Astrocyte of the cerebellum (primary cell): Measurements from ENCODE around the gene DNMT3A.

Experiments
- DNase-seq: peaks from one replicate; pipeline ENCODE4 v3.0.0-alpha.2; 2011; ENCODE audit warnings: low read depth
- H3K4me3 ChIP-seq: 2 replicates; pipeline ENCODE4 v1.5.1; 2011; ENCODE audit warnings: mild to moderate bottlenecking, low read depth, low read length, moderate library complexity
- in situ Hi-C: cut with HindIII; loops from 2 replicates; pipeline ENCODE4 v1.10.0; 2017; ENCODE audit warnings: low sequenced_read_pairs
- TF ChIP-seq, protein P1 (sequence below): IDR thresholded peaks from 2 replicates; pipeline ENCODE4 v1.5.1; 2012; ENCODE audit warnings: low read length, low read depth, moderate library complexity, mild to moderate bottlenecking; ENCODE audit errors: missing control alignments

The DNMT3A gene

DNA sequence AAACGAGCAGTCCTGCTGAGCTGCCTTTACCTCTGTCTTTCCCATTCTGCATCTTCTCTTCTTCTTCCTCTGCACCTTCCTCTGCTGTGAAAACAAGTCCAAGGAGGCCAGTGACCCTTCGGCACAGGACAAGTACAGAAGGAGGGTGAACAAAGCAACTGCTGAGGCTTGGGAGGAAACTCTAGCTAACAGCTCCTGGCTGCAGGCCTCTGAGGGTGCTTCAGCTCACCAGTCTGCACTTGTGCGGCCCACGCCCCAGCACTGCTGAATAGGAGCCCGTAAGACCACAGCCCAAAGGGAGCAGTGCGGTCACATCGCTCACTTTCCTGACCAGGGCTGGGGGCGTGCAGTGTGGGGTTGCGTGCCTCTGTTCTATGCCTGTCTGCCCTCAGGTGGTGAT is 42.1 kb upstream of the DNMT3A start:
- TF ChIP-seq, protein P1, sequence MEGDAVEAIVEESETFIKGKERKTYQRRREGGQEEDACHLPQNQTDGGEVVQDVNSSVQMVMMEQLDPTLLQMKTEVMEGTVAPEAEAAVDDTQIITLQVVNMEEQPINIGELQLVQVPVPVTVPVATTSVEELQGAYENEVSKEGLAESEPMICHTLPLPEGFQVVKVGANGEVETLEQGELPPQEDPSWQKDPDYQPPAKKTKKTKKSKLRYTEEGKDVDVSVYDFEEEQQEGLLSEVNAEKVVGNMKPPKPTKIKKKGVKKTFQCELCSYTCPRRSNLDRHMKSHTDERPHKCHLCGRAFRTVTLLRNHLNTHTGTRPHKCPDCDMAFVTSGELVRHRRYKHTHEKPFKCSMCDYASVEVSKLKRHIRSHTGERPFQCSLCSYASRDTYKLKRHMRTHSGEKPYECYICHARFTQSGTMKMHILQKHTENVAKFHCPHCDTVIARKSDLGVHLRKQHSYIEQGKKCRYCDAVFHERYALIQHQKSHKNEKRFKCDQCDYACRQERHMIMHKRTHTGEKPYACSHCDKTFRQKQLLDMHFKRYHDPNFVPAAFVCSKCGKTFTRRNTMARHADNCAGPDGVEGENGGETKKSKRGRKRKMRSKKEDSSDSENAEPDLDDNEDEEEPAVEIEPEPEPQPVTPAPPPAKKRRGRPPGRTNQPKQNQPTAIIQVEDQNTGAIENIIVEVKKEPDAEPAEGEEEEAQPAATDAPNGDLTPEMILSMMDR, result no peak
- DNase-seq, result no peak
- in situ Hi-C loops, result no loop called here
- no peak overlapping the region for H3K4me3 ChIP-seq

DNA sequence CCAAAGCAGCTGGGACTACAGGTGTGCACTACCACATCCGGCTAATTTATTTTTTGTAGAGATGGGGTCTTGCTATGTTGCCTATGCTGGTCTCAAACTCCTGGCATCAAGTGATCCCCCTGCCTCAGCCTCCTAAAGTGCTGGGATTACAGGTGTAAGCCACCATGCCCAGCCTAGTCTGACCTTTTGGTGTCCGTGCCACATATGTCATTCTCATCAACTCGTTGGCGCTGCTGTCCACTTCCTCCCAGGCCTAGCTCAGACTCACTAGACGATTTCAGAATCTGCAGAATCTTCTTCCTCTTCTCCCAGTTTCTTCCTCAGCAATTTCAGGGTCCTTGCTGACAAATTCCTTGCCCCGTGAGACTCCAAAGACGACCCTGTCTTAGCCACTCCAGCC is 39.8 kb upstream of the DNMT3A start:
- in situ Hi-C loops, result no loop called here
- TF ChIP-seq, protein P1, result no peak
- DNase-seq, result no peak
- no peak overlapping the region for H3K4me3 ChIP-seq

DNA sequence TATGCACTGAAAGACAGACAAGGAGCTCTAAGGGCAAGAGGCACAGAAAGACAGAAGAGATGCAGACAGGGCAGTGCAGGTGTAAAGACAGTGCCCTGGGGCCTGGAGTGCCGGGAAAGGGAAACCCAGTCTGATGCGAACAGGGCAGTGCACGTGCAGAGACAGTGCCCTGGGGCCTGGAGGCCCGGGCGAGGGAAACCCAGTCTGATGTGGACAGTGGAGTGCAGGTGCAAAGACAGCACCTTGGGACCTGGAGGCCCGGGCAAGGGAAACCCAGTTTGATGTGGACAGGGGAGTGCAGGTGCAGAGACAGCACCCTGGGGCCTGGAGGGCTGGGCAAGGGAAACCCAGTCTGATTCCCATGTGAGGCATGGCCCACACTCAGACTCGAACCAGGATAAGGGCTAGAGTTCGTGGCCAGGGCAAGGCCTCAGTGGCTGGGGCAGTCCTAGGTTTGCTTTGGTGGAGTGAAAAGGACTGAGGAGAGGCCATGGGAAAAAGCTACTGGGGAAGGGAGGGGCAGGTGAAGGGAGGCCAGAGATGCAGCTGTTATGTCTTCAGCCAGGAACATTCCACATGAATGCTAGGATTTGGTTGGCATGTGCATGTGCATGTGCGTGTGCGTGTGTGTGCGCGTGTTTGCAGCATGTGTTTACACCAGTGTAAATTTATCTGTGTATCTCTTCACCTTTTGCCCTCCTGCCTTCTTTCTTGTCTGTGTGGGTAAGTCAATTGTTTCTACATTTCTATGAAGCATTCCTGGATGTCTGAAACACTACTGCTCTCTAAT is 39.1 kb upstream of the DNMT3A start:
- TF ChIP-seq, protein P1, result no peak
- DNase-seq, result no peak
- in situ Hi-C loops, result no loop called here
- H3K4me3 ChIP-seq, result no peak overlapping the region

DNA sequence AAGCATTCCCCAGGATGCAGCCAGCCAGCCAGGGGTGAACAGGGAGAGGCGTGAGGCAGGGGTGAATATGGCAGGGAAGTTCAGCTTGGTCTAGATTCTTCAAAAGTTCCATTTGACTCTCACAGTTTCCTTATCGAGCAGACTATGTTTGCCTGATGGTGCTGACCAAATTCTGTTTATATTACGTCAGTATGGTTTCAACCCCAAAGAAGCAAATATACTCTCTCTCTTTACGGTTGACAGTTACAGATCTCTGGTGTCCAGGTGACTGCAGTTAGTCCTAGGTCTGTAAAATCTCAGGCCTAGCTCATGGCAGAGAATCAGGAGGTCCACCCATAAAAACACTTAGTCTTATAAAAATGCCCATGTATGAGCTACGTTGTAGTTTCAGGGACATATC is 38.3 kb upstream of the DNMT3A start:
- H3K4me3 ChIP-seq, result no peak overlapping the region
- DNase-seq, result no peak
- in situ Hi-C loops, result no loop called here
- TF ChIP-seq, protein P1, result no peak

DNA sequence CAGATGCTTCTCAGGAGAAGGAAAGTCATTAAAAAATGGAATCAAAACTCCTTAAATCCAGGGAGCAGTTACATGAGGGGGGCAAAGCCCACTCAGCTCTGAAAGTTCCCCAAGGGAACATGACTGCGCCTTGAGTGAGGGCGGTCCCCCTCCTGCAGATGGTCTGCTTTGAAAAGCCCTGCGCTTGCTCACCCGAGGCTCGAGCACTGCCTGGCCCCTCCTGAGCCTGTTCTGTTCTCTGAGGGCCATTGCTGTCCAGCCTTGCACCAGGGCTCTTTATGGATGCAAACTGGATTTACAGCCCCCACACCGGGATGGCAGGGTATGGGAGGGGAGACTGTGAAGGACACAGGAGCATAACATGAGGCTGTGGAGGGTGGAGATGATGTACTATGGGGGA is 37.8 kb upstream of the DNMT3A start:
- H3K4me3 ChIP-seq, result no peak overlapping the region
- in situ Hi-C loops, result no loop called here
- no peak for DNase-seq
- TF ChIP-seq, protein P1, result no peak

DNA sequence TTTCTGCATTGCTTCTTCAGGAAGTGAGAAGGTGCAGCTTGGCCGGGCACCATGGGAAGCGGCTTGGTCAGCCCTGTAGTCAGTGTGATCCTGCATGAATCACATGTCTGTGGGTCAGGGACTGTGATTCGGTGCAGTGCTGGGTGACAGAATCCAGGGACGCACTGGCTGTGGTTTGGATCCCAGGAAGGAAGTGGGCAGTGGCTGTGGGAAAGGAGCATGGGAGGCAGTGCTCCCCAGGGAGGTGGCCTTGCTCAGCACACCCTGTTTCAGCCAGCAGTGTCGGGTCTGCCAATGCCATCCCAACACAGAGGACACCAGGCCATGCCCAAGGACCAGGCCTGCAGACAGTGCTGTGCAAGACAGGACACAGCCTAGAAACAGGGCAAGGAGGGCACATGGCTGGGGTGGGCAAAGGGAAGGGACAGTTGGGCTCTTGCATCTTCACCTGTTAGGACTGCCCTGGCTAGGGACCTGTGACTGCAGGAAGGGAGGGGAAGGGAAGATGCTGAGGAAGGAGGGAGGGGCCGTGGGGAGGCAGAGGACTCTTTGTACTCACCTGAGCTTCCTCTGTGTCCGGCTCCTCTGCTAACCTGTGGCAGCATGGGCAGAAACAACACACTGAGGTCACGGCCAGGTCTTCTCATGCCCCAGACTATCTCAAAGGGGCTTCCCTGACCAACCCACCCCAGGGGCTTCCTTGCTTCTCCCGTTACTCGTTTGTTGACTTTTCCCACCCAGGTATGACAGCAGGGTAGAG is 37.2 kb upstream of the DNMT3A start:
- in situ Hi-C loops, result no loop called here
- TF ChIP-seq, protein P1, result no peak
- DNase-seq, result no peak

More for the DNA sequence above, 37.2 kb upstream of the DNMT3A start:
- H3K4me3 ChIP-seq, result no peak overlapping the region
